Activated CD8-positive, alpha-beta memory T cell treated with anti-CD3 and anti-CD28 coated beads, Interleukin-2, amount 50 U/mL, for 1 hour (primary cell): ENCODE data around the gene GAB3.

Experiments used
- DNase-seq: peaks from one replicate; pipeline ENCODE4 v3.0.0-alpha.2; 2020; ENCODE audit errors: extremely low read depth

GAB3 gene

DNA sequence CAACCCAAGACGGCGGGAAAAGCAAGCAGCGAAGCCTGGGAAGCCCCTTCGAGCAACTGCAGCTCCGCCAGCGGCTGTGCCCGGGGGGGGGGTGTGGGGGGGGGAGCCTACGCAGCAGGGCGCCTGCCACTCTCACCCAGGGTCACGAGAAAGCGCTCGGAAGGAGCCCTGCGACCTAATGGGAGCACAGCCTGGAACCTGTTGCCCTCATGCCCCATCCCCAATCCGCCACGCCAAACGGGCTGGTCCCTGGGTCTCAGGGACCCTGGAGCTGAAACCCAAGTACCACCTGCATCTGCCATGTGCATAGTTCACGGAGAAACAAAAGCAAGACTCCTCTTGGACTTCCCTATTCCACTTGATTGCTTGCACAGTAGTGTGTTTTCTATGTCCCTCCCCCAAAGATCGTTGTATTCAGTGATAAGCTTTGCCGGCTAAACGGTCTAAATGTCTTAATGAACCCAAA, 359 bp upstream of the GAB3 start:
- DNase-seq, result no peak

DNA sequence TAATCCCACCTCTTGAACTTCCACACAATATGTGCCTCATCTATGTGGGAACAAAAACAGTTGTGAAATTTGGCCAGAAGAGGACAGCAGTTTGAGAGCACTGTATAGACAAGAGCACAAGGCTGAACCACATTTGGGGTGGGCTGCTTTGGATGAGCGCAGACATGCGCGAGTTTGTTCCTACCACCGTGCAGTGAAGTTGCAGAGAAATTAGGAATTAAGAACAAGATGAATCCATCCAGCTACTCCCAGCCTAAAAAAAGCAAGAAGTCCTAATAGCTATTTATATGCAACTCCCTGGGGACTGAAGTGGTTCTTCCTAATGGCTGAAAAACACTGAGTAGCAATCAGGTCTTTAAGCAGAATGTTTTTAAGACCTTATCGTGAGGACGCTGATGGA, 1.0 kb downstream of the GAB3 start:
- DNase-seq, result no peak

DNA sequence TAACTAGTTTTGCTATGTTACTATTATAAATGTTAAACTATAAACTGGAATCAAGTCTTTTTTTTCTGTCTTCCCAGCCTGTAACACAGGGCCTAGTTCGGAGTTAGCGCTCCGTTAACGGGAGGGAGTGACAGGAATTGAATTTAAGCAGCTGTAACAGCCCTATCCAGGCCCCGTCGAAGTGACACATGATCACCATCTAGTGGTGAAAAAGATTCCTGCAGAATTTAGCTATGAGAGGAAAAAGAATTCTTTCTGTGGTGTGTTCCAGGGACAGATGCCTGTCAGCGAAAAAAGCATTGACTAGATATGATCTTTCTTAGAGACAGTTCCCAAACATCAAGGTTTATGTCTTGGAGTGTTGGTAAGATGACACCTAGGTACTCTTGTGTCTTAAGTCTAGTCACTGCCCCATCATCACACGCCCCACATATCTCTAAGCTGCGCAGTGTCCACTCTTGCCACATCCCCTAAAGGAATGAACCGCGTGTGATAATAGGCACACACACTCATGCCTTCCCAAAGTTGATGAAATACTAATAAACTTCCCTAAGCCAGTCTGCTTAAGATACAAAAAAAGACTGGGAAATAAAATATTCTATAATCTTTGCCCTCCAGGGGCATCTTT, 2.1 kb downstream of the GAB3 start:
- no peak for DNase-seq

DNA sequence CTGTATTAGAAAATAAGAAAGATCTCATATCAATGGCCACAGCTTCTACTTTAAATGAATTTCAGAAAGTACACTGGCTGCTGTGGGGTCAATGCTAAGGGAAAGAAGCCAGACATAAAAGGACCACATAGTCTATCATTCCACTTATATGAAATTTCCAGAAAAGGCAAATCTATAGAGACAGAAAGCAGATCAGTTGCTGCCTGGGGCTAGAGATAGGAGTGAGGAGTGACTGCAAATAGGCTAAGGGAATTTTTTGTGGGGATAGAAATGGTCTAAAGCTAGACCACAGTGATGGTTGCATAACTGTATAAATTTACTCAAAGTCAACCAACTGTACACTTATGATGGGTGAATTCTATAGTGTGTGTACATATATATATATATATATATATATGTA, 8.3 kb downstream of the GAB3 start:
- no peak for DNase-seq

DNA sequence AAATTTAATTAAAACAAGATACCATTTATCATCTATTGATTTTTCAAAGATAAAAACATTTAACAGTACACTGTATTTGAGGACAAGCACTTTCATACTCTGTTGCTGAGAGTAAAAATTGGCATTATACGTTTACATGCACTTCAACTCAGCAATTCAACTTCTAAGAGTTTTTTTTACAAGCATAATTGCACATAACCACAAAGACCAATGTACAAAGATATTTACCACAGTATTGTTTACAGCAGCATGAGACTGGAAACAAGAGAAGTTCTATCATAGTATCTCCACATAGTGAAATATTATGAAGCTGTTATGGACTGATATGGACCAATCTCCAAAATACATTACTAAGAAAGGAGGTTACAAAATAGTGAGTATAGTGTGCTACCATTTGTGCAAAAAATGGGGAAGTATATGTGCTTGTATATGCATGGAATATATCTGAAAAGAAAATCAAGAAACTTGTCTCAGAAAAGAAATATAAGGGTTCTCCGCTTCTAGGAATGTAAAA, 10.9 kb downstream of the GAB3 start:
- no peak for DNase-seq

DNA sequence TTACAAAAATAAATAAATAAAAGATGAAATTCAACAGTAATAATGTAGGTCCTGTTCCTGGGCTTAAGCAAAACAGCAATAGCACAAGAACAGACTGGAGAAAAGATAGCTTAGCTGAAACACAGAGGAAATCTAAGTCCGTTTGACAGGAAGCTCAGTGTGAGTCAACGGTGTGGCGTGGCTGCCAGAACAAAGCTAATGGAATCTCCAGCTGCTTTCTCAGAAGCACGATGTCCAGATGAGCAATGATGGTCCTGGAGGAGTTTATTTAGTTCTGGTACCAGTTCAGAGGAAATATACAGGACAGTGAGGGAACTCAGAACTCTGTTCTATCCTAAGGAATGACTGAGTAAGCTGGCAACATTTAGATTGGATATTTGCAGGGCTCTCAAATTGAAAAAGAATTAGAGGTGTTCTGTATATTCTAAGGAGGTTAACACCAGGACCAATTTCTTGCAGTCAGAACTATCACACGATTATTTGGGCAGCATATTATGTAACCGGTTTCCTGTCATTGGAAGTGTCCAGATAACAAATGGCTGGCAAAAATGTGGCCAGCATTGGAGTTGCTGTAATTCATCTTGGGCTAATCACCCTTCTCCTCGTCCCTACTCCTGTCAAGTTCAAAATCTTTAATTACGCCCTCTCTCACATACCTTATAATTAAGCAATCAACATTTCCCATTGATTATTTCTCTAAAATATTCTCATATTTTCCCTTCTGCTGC, 12.7 kb downstream of the GAB3 start:
- DNase-seq, result no peak

DNA sequence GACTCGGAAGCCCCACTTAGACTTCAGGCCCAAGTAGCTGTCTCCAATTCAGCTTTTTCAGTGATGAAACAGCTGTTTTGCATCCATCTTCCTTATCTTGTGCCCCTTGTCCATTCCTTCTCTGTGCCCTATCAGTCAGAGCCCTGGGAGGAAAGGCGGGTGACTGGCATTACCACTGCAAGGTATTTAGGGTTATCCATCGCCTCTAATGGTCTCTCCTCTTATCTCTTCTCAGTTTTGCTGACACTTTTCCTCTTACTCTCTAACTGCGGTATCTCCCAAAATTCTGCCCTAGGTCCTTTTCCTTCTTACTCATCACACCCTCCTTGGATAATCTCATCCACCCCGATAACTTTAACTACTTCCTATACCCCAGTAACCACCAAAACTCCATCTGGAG, 13.7 kb downstream of the GAB3 start:
- DNase-seq, result no peak

DNA sequence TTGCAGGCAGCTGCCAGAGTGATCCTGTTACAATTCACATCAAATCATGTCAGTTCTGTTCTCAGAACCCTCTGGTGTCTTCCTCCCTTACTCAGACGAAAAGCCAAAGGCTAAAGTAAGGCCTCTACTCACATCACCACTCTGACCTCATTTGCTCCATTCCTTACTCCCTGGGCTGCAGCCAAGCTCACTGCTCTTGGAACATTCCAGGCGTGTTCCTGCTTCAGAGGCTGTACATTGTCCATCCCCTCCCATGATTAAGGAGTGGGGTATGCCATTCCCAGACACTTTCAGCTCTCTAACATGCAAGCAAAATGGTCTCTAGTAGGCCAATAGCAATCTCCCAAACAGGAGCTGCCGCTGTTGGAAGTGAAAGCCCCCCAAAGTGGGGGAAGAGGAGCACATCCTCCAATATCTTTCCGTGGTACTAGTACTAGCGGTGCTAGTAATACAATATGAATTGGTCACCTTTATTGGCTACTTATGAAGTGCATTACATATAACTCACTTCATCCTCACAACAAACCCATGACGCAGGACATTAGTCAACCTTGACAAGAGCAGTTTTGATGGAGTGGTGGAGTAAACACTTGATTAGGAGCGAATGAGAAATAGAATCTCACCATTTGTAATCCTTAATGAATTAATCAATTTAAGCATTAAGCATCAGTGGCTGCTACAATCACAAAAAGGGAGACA, 15.0 kb downstream of the GAB3 start:
- no peak for DNase-seq

DNA sequence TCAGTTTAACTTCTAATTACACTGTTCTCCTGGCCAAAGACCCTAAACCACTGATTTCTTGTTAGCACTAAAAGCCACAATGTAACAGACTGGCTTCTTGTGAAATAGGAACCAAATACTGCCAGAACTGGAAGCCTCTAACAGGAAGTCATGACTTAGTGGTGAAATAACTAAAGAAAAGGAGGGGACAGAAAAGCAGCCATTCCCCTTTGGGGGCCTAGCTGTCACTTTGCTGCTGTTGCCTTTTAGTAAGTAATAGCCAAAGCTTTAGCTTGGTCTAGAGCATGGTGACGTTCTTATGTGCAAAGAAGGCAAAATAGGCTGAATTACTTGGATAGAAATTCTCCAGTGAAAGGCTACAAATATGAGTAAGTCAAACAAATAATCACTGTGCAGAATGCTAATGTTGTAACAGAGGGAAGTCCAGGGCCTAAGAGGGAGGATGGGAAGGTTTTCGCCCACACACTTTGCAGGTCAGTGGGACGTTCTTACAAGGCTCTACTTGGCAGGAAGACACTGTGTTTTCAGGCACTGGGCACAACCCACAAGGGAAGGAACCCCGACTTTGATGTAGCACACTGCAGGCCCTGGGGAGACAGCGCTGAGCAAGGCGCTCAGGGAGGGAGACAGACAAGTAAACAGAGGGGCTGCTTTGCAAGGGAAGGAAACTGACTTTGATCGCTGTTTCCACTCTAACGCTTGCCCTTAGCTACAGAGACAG, 16.7 kb downstream of the GAB3 start:
- no peak for DNase-seq

DNA sequence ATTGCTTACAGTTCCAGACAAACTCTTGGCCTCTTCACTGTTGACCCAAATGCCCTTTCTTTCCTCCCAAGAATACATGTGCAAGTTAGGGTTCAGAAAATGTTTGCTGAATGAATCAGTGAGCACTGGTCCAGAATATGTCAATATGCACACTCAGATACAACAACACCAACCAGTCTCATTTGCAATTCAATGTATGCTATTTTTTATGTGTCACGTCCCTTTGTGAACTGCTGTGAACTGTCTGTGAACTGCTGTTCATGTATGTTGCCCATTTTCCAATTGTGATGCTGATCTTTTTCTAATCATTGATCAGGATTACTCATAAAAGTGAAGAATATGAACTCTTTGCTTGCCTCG, 17.8 kb downstream of the GAB3 start:
- no peak for DNase-seq

DNA sequence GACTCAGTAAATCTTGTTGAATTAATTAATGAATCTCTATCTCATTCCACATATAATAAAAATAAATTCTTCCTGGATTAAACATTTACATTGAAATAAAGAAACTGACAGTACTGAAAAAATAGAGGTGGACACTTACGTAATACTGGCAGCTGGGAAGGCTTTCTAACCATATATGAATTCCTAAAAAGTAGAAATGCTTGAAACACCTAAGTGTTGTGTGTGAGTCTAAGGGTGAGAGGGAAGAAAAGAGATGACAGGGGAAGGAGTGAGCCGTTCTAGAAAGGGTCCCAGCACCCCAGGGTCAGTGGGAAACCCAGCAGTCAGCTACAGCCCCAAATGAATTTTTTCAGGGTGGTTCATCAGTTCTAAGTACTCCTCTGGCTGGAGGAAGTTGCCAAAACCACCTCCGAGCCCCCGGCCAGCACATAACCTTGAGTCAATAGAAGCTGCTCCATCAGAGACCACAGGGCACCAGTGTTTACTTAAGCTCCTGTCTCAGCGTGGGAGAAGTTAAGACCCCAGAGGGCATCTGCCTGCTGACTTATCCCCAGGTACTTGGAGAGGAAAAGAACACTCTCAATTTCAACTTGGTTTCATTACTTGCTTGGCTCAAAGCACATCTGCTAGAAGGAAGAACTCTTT, 18.3 kb downstream of the GAB3 start:
- DNase-seq, result no peak

DNA sequence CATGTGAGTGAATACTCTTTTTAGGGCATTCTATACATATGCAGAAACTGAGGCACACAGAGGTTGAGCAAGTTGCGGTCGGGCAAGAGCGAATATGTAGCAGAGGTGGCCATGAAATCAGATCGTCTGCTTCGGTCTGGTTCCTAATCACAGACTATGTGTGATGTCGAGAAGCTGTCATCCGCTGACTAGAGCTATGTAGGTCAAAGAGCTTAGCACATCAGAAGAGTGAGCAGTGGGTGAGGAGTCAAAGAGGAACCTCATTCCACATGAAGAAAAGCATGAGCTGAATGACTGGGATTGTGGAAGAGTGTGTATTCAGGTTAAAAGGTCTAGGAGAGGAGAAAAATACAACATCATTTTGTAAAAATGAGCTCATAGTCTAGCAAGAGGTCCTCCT, 19.0 kb downstream of the GAB3 start:
- no peak for DNase-seq

DNA sequence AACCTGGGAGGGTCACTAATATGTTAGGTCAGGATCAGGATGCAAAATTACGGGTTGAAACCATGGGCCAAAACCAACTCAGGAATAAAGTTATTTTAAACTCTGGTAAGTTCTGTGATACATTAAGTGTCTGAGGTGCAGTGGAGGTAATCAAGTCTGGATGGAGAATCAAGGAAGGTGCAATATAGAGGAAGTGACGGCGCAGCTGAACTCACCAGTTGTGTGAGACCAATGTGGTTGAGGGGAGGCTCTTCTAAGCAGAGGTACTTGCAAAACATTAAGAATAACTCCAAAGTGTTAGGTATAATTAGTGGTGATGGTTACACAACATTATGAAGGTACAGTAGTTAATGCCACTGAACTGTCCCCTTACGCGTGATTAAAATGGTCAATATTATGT, 19.7 kb downstream of the GAB3 start:
- no peak for DNase-seq

DNA sequence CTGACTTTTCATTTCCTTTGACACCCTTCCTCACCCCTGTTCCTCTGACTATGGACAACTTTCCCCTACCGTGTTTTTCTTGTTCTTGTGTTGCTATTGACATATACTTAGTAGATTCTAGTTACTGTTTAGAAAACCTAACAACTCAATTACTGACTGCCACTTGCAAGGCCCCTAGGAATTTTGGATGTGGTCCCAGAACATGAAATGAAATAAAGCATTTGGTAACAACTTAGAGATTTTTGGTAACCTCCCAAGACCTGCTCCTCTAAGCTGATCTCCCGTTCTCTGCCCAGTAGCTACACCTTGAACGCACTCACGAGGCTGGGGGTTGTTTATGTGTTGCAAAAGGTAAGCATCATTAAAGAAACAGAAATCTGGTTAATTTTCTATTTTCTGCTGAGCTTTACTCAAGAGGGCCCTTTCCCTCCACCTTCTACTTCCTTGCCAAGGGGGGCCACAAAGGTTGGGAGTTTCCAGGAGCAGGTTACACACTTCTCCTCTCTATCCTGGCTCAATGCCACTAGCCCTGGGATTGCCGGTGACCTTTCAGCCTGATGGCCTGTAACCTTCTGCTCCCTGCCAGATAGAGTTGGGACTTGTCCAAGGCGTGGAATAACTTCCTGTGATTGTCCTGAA, 20.5 kb downstream of the GAB3 start:
- no peak for DNase-seq

DNA sequence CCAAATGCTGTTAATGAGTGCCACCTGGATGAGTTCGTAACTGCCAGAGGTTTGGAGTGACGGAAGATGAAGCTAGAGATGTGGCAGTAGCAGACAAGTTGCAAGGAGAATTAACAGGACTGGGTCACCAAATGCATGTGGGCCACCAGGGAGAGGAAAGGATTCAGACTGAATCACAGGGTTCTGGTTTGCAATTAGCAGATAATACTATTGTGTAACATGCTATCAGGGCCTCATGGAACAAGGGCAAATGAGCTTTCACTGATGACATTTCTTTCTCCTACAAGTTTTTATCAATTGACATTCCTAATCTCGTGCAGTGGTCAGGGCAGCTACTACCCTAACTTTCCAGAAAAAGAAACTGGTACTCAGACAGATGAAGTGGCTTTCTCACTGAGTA, 21.4 kb downstream of the GAB3 start:
- DNase-seq, result no peak

DNA sequence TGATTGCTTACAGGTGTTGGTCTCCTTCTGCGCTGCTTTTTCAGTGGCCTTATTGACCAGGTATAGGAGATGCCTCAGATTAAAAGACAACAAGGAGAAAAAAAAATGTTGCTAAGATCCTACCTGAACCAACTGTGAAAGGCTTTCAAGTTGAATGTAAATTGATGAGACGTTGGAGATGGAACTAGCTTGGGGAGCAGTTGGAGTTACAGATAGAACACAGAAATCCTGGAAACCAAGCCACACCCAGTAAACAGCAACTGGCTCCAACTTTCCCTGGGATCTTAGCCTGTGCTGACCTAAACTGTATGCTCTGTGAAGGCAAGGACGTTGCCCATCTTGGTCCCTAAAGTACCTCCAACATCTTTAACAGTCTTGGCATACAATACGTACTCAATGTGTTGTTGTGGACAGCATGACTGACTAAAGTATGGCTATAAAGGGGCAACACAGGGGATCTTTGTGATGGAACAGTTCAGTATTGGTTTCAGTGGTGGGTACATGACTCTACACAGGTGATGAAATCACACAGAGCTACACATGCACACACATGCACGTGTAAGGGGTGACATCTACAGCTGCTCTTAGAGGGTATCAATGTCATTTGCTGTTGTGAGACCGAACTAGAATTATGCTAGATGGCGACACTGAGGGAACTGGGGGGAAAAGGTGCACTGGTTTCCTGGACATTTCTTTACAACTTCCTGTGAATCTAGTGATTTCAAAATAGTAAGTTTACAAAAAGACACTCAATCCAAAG, 22.3 kb downstream of the GAB3 start:
- DNase-seq, result no peak

DNA sequence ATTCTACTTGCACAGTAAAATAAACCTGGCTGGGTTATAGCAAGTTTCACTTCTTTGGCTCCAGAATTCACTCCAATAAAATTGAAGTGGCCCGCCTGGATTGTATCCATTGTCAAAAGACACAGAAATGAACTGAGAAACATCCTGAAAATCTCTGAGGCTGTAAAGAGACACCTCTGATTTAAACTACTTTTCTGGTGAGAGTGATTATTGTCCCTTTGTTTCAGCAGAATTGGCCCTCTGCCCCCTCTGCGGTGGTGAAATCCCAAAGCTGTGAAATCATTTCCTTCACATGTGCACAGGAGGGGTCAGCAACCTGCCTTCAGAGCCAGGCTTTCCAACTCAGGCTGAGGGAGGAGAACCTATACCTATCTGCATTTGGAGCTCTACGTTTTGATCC, 23.0 kb downstream of the GAB3 start:
- DNase-seq, result no peak

DNA sequence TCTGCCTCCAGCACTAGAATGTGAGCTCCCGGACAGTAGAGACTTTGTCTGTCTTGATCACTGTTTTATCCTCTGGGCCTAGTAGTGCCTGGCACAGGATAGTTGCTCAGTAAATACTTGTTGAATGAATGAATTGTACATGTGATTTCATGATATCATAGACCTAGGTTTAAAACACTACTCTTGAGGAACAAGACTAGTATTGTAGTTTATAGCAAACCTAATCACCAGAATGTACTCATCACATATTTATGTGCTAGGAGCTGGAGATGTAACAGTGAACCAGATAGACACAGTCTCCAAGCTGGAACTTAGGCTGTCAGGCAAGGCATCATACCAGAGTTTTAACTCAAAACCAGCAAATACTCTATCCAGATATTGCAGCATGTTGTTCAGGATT, 23.5 kb downstream of the GAB3 start:
- no peak for DNase-seq

DNA sequence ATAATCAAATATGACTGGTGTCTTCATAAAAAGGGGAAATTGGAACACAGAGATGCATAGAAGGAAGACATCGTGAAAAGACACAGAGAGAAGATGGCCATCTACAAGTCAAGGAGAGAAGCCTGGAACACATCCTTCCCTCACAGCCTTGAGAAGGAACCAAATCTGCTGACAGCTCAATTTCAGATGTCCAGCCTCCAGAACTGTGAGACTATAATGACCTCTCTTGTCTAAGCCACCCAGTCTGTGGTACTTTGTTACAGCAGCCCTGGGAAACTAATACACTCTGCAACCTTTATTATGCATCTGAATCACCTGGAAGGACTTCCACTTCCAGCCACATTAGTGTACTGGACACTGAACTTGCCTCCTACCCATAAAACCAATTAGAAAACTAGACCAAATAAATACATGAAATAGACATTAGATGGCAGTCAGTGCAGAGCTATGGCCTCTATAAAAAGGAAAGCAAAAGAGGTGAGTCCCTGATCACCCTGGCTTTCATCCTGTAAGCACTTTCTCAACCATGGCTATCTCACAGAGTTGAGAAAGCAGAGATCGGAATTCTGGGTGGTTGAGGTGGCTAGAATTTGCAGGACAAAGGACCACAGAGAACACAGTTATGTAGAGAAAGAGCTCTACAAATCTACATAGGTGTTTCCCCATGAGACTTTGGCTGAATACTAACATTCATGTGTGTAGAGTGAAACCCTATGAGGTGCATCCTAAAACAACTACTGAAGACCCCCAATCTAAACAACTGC, 25.7 kb downstream of the GAB3 start:
- no peak for DNase-seq

DNA sequence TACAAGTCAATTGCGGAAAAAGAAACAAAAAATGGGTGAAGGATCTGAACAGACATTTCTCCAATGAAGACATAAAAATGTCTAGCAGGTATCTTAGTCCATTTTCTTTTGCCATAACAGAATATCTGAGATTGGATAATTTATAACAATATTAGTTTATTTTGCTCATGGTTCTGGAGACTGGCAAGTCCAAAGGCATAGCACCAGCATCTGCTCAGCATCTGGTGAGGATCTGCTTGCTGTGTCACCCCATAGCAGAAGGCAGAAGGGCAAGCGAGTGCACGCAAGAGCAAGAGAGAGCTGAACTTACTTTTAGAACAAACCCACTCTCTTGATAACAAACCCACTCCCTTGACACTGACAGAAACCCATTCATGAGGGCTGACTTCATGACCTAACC, 29.7 kb downstream of the GAB3 start:
- DNase-seq, result no peak
